Activated naive CD4-positive, alpha-beta T cell treated with anti-CD3 and anti-CD28 coated beads, Interleukin-2, amount 10 ng/mL, durations not matched to agents 7 days and 5 days (primary cell): ENCODE results near the gene KIF26A.
"Not testable (repeated sequence)": the region's sequence is repeated elsewhere in the genome, so short reads cannot be mapped to it uniquely, and the experiment has no call there.

ENCODE experiments used
- CTCF ChIA-PET: fragments of 350-600 bp; sonication (Branson Sonifier 250); formaldehyde crosslinking; loops from one replicate; lab custom pipeline; 2021; ENCODE audit warnings: antibody characterized with exemption; lab: Charles Lee
- DNase-seq: peaks from one replicate; pipeline ENCODE4 v3.0.0-alpha.2; 2020
- H3K27ac Mint-ChIP-seq: one replicate; pipeline ENCODE4 v1.8.0; 2021; ENCODE audit warnings: mild to moderate bottlenecking, moderate library complexity, mixed read lengths
- H3K27me3 Mint-ChIP-seq: one replicate; pipeline ENCODE4 v1.8.0; 2021; ENCODE audit warnings: mild to moderate bottlenecking, mixed read lengths
- H3K36me3 Mint-ChIP-seq: one replicate; pipeline ENCODE4 v1.8.0; 2021; ENCODE audit warnings: mixed read lengths
- H3K4me1 Mint-ChIP-seq: one replicate; pipeline ENCODE4 v1.8.0; 2021; ENCODE audit warnings: mixed read lengths
- H3K4me3 Mint-ChIP-seq: one replicate; pipeline ENCODE4 v1.8.0; 2021; ENCODE audit warnings: mild to moderate bottlenecking, moderate library complexity, mixed read lengths
- H3K9me3 Mint-ChIP-seq: one replicate; pipeline ENCODE4 v1.8.0; 2021; ENCODE audit warnings: mixed read lengths

KIF26A gene

DNA sequence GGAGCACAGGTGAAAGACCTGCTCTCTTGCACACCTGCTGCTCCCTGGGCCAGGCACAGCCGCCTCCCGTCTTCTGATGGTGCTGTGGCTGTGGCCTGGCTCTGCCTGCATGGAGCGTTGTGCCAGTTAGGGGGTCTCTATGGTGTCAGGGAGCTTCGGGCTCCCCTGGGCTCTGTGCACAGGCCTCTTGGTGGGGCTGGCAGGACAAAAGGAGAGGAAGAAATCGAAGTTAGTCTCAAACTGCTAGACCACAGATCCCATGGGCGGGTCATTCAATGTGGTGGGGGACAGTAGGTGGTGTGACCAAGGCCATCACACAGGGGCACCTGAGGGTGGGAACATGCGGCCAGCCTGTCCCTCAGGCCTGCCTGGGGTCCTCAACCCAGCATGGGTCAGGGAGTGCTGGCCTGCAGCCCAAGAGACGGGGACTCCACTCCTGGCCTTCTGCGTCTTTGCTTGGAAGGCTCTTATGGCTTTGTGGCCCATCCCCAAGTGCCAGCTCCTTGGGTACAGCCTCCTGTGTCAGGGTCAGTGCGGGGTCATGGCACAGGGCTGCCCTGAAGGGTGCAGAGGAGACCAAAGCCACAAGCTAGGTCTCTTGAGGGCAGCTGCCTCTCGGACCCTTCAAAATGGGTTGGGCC is 84.1 kb downstream of the KIF26A start:
- peaks cover 59% of the 10 kb centered on the region for H3K27me3 Mint-ChIP-seq
- H3K4me1 Mint-ChIP-seq = peaks cover 27% of the 10 kb centered on the region
- no peak overlapping the region for H3K4me3 Mint-ChIP-seq
- H3K9me3 Mint-ChIP-seq = peaks cover 4% of the 10 kb centered on the region
- no peaks in the 10 kb centered on the region for H3K36me3 Mint-ChIP-seq
- H3K27ac Mint-ChIP-seq = no peak overlapping the region
- CTCF ChIA-PET = no interaction called here
- no peak for DNase-seq

DNA sequence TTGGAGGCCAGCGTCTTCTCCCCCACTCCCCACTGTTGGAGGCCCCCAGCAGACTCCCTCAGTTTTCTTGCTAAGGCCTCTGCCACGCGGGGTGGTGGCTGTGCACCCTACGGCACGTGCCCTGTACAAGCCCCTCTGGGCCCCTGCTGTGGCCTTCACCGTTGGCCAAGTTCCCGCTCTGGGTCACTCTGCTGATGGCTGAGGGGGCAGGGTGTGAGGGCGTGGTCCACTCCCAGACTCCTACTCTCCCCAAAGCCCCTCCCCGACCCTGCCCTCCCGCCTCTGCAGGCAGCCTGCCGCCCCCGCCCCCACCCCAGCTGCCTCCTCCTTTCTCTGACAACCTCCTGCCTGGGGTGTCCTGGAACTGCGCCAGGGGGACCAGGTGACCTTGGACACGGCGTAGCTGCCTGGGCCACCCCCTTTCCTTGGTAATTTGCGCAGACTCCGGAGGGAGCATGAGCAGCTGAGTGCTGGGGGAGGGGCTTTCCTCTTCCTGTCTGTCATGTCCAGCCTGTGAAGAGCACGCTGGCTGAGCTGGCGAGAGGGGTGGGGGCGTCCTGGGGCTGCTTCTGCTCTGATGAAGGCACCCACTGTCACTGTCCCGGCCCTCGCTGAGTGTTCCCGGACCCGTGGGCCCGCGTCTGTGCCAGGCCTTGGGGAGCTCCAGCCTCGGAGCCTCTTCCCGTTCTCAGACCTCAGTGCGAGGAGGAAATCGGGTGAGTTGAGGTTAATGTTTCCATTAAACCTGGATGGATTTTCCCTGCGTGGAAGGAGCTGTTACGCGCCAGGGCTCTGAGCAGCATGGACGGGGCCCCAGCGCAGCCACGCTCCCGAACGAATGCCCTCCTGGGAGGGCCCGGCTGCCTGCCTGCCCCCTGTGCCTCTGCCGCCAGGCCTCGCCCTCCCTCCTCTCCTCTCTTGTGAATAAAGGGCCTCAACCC is 85.0 kb downstream of the KIF26A start:
- no peak for DNase-seq
- Mint-ChIP-seq H3K9me3 (peaks cover 10% of the 10 kb centered on the region), H3K36me3 (peaks cover 6% of the 10 kb centered on the region), H3K4me3 (no peak overlapping the region), H3K27me3 (peaks cover 55% of the 10 kb centered on the region), H3K4me1 (peaks cover 36% of the 10 kb centered on the region), H3K27ac (no peak overlapping the region)
- CTCF ChIA-PET = no interaction called here

DNA sequence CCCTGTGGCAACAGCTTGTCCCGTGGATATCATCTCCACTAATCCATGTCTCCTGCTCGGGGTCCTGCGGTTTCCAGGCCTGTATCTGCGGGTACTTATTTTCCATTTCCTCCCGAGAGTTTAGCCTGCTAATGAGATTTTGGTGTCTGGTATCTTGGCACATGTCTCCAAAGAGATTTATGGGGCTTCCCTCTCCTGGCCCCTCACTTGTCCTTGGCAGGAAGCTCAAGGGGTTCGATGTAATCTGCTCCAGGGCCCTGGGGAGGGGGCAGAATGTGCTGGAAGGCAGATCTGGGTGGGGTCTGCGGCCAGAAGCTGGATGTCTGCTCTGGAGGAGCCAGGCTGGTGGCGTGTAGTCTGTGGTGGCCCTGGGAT is 85.7 kb downstream of the KIF26A start:
- Mint-ChIP-seq H3K4me1 (peaks cover 38% of the 10 kb centered on the region), H3K36me3 (peaks cover 6% of the 10 kb centered on the region), H3K27ac (no peak overlapping the region), H3K27me3 (peaks cover 51% of the 10 kb centered on the region), H3K9me3 (peaks cover 10% of the 10 kb centered on the region), H3K4me3 (no peak overlapping the region)
- CTCF ChIA-PET = no interaction called here
- DNase-seq = no peak

DNA sequence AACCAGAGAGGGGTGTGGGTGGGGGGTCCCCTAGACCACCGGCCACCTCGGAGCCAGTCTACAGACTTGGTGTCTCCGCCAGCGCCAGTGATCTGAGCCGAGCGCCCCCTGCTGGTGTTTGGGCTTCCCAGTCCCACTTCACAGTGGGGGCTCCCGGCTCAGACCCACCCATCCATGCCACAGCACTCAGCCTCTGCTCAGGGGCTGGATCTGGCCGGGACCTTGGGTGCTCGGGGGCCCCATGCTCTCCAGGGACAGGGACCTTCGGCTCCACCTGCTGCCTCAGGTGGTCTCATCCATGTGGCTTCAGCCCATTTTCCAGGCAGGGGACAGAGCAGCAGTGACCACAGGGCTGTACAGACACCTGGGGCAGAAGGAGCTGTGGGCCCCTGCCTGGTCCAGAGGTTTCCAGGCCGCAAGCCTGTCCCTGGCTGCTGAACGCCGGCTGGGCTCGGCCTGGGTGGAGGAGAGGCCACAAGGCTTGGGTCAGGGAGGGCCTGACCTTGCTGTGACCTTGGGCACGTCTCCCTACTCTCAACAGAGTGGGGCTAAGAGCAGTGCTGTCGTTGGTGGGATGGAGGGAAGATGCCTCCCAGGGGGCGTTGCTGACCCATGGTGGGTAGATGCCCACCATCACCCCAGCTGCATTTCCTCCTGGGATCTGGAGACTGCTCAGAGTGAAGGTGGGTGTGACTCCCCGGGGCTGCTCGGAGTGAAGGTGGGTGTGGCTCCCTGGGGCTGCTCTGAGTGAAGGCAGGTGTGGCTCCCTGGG is 86.3 kb downstream of the KIF26A start:
- H3K4me3 Mint-ChIP-seq = no peak overlapping the region
- H3K36me3 Mint-ChIP-seq = peaks cover 6% of the 10 kb centered on the region
- H3K9me3 Mint-ChIP-seq = peaks cover 10% of the 10 kb centered on the region
- DNase-seq = peak; percentile 35
- H3K27ac Mint-ChIP-seq = peak overlapping the region; percentile 19
- H3K27me3 Mint-ChIP-seq = peaks cover 48% of the 10 kb centered on the region
- peaks cover 38% of the 10 kb centered on the region for H3K4me1 Mint-ChIP-seq
- CTCF ChIA-PET = interaction anchor here (0.7 kb wide), 1 partner anchor 133 kb away, joined by 3 read pairs; no protein-coding TSS in a partner anchor

DNA sequence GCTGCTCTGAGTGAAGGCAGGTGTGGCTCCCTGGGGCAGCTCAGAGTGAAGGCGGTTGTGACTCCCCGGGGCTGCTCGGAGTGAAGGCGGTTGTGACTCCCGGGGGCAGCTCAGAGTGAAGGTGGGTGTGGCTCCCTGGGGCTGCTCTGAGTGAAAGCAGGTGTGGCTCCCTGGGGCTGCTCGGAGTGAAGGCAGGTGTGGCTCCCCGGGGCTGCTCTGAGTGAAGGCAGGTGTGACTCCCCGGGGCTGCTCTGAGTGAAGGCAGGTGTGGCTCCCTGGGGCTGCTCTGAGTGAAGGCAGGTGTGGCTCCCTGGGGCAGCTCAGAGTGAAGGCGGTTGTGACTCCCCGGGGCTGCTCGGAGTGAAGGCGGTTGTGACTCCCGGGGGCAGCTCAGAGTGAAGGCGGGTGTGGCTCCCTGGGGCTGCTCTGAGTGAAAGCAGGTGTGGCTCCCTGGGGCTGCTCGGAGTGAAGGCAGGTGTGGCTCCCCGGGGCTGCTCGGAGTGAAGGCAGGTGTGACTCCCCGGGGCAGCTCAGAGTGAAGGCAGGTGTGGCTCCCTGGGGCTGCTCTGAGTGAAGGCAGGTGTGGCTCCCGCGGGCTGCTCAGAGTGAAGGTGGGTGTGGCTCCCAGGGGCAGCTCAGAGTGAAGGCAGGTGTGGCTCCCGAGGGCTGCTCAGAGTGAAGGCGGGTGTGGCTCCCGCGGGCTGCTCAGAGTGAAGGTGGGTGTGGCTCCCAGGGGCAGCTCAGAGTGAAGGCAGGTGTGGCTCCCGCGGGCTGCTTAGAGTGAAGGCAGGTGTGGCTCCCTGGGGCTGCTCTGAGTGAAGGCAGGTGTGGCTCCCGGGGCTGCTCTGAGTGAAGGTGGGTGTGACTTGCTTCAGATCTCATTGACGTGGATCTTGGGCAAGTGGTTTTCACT is 87.1 kb downstream of the KIF26A start:
- DNase-seq, H3K36me3 Mint-ChIP-seq, H3K4me3 Mint-ChIP-seq, H3K27ac Mint-ChIP-seq: not testable (repeated sequence)
- Mint-ChIP-seq H3K9me3 (peaks cover 10% of the 10 kb centered on the region), H3K4me1 (peaks cover 38% of the 10 kb centered on the region), H3K27me3 (peaks cover 40% of the 10 kb centered on the region)
- CTCF ChIA-PET = interaction anchor here (0.7 to 1.1 kb wide), 2 partner anchors 134 to 338 kb away, joined by 3 read pairs; no protein-coding TSS in a partner anchor

DNA sequence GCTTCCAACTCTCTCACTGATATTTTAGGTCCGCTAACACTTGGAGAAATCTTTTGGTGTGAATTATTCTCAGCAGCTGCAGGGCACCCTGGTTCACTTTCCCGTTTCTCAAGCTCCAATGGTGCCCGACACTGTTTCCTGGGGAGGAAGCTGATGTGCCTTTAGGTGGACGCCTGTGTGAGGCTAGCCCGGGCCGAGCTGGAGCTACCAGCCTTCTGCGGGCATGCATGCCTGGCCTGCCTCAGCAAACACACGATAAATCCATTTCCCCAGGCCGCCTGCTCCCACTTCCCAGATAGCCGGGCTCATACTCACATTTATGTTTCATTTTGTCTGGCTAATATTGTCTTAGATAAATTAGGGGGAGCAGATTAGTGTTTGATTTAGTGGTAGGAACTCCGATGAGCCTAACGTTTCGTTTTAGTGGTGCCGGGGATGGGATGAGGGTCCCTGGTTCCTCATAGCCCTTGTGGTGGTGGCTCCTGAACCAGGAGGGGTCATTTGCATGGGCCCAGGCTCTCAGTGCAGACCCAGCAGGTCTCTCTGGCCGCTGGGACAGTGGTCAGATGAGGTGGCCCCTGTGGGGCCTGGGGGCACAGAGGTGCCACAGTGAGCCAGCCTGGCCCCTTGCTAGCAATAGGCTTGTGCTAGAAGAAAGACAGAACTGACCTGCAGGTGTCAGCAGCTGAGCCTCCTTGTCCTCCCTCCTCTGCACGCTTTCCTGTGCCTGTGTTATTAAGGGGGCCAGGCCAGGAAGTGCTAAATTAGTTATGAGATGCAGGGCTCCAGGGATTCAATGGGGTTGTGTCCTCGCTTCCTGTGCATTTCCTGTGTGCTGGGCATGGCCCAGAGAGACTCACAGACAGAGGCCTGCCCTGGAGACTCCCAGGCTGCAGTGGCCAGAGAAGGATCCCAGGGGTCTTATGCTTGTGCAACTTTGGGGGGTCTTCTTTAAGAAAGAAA is 88.3 kb downstream of the KIF26A start:
- H3K27me3 Mint-ChIP-seq = peaks cover 28% of the 10 kb centered on the region
- H3K9me3 Mint-ChIP-seq = peaks cover 10% of the 10 kb centered on the region
- no peak for DNase-seq
- CTCF ChIA-PET = interaction anchor here (1.1 kb wide), 1 partner anchor 337 kb away, joined by 3 read pairs; no protein-coding TSS in a partner anchor
- no peak overlapping the region for H3K4me3 Mint-ChIP-seq
- peaks cover 6% of the 10 kb centered on the region for H3K36me3 Mint-ChIP-seq
- peak overlapping the region; percentile 68 for H3K27ac Mint-ChIP-seq
- H3K4me1 Mint-ChIP-seq = peaks cover 38% of the 10 kb centered on the region

DNA sequence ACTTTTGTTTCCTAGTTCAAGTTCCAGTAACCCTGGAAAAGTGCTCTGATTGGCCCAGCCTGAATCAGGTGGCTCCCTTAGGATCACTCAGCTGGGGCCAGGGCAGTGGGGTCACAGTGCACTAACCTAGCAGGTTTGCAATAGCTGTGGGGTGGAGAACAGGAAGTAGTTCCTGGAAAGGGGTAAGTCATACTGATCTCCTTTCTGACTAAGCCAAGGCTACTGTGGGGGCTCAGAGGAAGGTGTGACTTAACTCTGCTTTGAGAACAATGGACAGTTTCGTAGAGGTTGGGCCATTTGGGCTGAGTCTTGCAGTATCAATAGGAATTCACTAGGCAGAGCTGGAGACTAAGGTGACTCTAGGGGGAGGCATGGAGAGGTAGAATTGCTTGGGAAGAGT is 89.4 kb downstream of the KIF26A start:
- Mint-ChIP-seq H3K4me3 (no peak overlapping the region), H3K27me3 (peaks cover 18% of the 10 kb centered on the region), H3K4me1 (peaks cover 38% of the 10 kb centered on the region), H3K27ac (peak overlapping the region; percentile 73), H3K36me3 (peaks cover 6% of the 10 kb centered on the region), H3K9me3 (peaks cover 10% of the 10 kb centered on the region)
- CTCF ChIA-PET = no interaction called here
- DNase-seq = peak; percentile 53

DNA sequence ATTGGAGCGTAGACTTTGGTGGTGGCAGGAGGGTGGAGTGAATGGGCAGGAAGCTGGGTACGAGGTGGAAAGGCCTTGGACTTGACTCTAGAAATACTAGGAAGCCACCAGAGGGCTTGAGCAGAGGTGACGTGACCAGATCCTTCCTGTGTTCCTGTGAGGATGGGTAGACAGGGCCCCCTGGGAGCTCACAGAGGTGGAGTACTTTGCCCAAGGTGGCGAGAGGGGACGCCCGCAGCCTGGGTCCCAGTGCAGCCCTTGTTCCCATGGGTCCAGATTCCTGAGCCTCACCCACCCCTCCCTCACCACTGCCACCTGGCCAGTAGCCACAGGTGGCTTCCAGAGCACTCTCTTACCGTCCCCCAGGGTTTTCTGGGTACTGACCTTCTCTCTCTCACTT is 89.8 kb downstream of the KIF26A start:
- DNase-seq = no peak
- H3K36me3 Mint-ChIP-seq = peaks cover 6% of the 10 kb centered on the region
- H3K27me3 Mint-ChIP-seq = peaks cover 16% of the 10 kb centered on the region
- H3K4me1 Mint-ChIP-seq = peaks cover 38% of the 10 kb centered on the region
- CTCF ChIA-PET = no interaction called here
- H3K27ac Mint-ChIP-seq = peak overlapping the region; percentile 73
- H3K9me3 Mint-ChIP-seq = peaks cover 10% of the 10 kb centered on the region
- H3K4me3 Mint-ChIP-seq = no peak overlapping the region

DNA sequence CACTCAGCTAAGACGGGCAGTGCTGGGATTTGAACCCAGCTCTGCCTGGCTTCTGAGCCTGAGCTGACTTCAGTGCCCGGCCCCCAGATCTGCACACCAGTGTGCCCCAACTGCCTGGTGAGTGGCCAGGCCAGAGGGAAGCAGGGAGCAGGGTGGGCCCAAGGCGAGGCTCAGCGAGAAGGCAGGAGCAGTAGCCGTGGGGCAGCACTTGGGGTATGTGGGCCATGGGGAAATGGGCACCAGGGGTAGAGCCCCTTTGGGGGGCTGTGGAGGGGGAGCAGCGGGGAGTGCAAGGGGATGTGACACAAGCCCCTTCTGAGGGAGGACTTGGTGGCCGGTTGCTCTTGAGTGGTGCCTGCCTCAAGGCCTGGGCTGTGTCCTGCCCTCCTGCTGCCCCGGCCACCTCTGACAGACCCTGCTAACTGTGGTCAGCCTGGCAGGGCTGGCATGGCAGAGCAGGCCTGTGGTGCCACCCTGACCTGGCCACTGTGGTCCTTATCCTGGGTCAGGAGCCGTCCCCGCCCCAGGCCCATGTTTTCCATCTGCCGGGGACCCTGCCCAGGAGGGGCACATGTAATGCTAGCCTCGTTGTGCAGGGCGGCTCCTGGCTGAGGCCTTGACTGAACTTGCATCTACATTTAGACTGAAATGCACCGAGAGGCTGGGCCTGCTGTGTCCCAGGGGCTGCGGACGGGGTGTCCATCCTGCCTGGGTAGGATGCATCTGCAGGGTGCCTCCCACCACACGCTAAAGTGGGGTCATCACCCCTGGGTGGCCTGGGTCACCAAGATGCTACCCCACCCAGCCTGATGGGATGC is 90.5 kb downstream of the KIF26A start:
- peaks cover 6% of the 10 kb centered on the region for H3K36me3 Mint-ChIP-seq
- peaks cover 38% of the 10 kb centered on the region for H3K4me1 Mint-ChIP-seq
- no peak overlapping the region for H3K4me3 Mint-ChIP-seq
- H3K27ac Mint-ChIP-seq = no peak overlapping the region
- peaks cover 10% of the 10 kb centered on the region for H3K27me3 Mint-ChIP-seq
- no peak for DNase-seq
- peaks cover 17% of the 10 kb centered on the region for H3K9me3 Mint-ChIP-seq
- CTCF ChIA-PET = no interaction called here

DNA sequence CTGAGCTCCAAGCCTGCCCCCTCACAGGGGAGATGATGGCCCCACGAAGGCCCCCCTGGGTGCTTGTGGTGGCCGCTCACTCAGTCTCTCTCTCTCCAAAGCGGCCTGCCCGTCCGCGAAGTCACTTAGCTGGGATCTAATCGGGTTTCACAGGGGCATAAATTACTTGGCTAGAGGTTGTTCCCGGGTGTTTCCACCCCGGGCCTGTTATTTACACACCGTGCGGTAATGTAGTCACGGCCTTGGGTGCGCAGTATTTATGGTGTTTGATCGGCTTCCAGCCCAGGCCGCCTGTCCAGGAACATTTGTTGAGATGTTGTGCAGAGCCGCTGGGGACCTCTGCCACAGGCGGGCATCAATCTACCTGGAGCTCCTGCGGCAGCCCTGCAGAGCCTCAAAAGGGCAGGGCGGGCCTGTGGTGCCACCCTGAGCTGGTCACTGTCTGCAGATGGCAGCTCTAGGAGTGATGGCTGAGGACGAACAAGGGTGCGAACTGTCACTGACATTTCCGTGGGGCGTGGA is 91.2 kb downstream of the KIF26A start:
- DNase-seq = no peak
- H3K9me3 Mint-ChIP-seq = peaks cover 17% of the 10 kb centered on the region
- no peak overlapping the region for H3K4me3 Mint-ChIP-seq
- H3K4me1 Mint-ChIP-seq = peaks cover 36% of the 10 kb centered on the region
- CTCF ChIA-PET = no interaction called here
- H3K27ac Mint-ChIP-seq = no peak overlapping the region
- peaks cover 4% of the 10 kb centered on the region for H3K27me3 Mint-ChIP-seq
- H3K36me3 Mint-ChIP-seq = peaks cover 6% of the 10 kb centered on the region

DNA sequence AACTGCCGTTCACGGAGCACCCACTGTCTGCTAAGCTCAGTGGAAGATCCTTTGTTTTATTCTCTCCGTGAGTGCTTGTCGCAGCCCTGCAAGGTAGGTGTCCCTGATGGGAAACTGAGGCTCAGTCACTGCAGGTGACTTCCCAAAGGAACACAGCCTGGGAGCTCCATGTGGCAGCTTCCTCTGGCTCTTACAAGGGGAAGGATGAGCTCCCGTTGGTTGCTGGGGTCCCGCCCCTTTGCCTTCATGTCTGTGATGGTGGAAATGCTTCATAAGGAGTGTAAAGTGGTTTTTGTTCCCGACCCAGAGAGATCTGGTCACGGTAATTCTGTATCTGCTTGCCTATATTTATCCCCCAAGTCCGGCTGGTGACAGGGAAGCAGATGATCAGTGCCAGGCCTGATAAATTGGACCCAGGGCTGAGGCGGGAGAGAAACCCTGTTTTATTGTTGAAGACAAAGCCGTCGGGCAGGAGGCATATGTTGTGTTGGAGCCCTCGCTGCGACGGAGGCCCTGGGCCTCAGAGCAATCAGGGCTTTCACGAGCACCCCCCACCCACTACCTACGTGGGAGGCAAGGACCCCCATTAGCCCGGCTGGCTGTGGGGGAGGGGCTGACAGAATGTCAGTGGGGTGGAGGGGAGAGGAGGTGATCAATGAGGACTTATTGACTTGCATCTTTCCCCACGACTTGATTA is 91.9 kb downstream of the KIF26A start:
- peaks cover 30% of the 10 kb centered on the region for H3K4me1 Mint-ChIP-seq
- no peak for DNase-seq
- H3K27ac Mint-ChIP-seq = no peak overlapping the region
- peaks cover 20% of the 10 kb centered on the region for H3K9me3 Mint-ChIP-seq
- H3K27me3 Mint-ChIP-seq = peaks cover 2% of the 10 kb centered on the region
- no peak overlapping the region for H3K4me3 Mint-ChIP-seq
- CTCF ChIA-PET = no interaction called here
- peaks cover 6% of the 10 kb centered on the region for H3K36me3 Mint-ChIP-seq
